ENCODE results near the gene MISP.

DNA sequence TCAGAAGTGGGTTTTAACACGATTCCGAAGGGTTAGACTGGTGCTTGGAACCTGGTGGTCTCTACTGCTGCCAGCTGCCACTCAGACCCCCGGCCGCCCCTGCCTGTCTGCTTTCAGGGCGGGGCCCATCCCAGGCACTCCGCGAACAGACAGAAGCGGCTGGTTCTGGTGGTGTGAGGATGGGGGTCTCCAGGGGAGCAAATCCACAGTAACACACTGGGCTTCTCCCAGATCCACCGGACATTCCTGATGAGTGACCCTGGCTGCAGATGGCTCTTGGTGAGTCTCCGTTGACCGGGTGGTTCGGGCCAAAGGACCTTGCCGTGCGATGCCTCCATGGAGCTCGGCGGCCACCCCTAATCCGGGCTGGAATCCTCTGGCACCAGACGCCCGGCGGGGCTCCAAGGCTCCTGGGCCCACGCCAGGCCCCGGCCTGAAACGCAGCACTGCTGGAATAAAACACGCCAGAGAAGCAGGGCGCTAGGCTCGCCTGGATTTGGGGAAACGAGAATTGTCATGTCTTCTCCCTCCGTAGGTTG, 44.2 kb downstream of the MISP start:
- TF ChIP-seq, protein P1, sequence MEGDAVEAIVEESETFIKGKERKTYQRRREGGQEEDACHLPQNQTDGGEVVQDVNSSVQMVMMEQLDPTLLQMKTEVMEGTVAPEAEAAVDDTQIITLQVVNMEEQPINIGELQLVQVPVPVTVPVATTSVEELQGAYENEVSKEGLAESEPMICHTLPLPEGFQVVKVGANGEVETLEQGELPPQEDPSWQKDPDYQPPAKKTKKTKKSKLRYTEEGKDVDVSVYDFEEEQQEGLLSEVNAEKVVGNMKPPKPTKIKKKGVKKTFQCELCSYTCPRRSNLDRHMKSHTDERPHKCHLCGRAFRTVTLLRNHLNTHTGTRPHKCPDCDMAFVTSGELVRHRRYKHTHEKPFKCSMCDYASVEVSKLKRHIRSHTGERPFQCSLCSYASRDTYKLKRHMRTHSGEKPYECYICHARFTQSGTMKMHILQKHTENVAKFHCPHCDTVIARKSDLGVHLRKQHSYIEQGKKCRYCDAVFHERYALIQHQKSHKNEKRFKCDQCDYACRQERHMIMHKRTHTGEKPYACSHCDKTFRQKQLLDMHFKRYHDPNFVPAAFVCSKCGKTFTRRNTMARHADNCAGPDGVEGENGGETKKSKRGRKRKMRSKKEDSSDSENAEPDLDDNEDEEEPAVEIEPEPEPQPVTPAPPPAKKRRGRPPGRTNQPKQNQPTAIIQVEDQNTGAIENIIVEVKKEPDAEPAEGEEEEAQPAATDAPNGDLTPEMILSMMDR (conservative IDR thresholded peaks at IDR 0.05; ENCODE audit: low read depth in 2 of 2) = no peak
- TF ChIP-seq POLR2AphosphoS5 (IDR thresholded peaks at IDR 0.05; ENCODE audit: low read depth) = no peak
- TF ChIP-seq JUNB (IDR thresholded peaks at IDR 0.05; ENCODE audit: unreplicated experiment) = no peak
- no peak for TF ChIP-seq ZNF114 (CRISPR knock-in tag; IDR thresholded peaks at IDR 0.05)
- TF ChIP-seq, protein P2, sequence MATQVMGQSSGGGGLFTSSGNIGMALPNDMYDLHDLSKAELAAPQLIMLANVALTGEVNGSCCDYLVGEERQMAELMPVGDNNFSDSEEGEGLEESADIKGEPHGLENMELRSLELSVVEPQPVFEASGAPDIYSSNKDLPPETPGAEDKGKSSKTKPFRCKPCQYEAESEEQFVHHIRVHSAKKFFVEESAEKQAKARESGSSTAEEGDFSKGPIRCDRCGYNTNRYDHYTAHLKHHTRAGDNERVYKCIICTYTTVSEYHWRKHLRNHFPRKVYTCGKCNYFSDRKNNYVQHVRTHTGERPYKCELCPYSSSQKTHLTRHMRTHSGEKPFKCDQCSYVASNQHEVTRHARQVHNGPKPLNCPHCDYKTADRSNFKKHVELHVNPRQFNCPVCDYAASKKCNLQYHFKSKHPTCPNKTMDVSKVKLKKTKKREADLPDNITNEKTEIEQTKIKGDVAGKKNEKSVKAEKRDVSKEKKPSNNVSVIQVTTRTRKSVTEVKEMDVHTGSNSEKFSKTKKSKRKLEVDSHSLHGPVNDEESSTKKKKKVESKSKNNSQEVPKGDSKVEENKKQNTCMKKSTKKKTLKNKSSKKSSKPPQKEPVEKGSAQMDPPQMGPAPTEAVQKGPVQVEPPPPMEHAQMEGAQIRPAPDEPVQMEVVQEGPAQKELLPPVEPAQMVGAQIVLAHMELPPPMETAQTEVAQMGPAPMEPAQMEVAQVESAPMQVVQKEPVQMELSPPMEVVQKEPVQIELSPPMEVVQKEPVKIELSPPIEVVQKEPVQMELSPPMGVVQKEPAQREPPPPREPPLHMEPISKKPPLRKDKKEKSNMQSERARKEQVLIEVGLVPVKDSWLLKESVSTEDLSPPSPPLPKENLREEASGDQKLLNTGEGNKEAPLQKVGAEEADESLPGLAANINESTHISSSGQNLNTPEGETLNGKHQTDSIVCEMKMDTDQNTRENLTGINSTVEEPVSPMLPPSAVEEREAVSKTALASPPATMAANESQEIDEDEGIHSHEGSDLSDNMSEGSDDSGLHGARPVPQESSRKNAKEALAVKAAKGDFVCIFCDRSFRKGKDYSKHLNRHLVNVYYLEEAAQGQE (IDR thresholded peaks at IDR 0.05; ENCODE audit: unreplicated experiment) = no peak
- no peak for TF ChIP-seq STAT1 (IDR thresholded peaks at IDR 0.05; ENCODE audit: unreplicated experiment)
- TF ChIP-seq EZH2phosphoT487 (IDR thresholded peaks at IDR 0.05; ENCODE audit: unreplicated experiment) = no peak
- no peak for TF ChIP-seq EZH2 (IDR thresholded peaks at IDR 0.05; ENCODE audit: low read depth, unreplicated experiment)
- TF ChIP-seq ZNF331 (CRISPR knock-in tag; IDR thresholded peaks at IDR 0.05; ENCODE audit: low read depth) = no peak
- TF ChIP-seq, protein P3, sequence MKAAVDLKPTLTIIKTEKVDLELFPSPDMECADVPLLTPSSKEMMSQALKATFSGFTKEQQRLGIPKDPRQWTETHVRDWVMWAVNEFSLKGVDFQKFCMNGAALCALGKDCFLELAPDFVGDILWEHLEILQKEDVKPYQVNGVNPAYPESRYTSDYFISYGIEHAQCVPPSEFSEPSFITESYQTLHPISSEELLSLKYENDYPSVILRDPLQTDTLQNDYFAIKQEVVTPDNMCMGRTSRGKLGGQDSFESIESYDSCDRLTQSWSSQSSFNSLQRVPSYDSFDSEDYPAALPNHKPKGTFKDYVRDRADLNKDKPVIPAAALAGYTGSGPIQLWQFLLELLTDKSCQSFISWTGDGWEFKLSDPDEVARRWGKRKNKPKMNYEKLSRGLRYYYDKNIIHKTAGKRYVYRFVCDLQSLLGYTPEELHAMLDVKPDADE (IDR thresholded peaks at IDR 0.05) = no peak
- TF ChIP-seq NANOG (IDR thresholded peaks at IDR 0.05; ENCODE audit: borderline replicate concordance) = no peak
